ENCODE data around the gene DYRK1A.

The DYRK1A gene

DNA sequence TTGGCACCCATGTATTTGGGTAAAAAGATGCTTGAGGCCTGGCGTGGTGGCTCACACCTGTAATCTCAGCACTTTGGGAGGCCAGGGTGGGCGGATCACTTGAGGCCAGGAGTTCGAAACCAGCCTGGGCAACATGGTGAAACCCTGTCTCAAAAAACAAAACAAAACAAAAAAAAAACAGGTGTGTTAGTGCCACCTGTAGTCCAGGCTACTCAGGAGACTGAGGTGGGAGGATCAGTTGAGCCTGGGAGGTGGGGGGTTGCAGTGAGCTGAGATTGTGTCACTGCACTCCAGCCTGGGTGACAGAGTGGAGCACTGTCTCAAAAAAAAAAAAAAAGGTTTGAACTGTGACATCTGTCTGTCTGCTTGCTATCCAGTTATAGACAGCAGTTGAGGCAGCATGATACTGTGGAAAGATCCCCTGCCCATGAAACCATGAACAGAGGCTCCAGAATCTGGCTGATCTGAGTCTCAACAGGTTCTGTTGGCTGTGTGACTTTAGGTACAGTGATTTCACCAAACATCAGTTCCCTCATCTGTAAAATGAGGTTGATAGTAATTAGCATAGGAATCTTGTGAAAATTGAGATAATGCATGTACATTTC is 5.7 kb downstream of the DYRK1A start:
- H3K4me1 ChIP-seq (ENCODE audit: control insufficient read depth in 1 of 2, insufficient read depth in 2 of 2, low read length in 2 of 2): peaks cover 43 to 59% of the 10 kb centered on the region in 2 donors
- H3K9ac ChIP-seq (ENCODE audit: low read depth in 1 of 2, low read length in 2 of 2): no peak overlapping the region
- no peaks in the 10 kb centered on the region for H3K9me3 ChIP-seq (ENCODE audit: control insufficient read depth in 1 of 2, low read length in 2 of 2)
- H3K36me3 ChIP-seq (ENCODE audit: control insufficient read depth in 1 of 2, insufficient read depth in 2 of 2, low read length in 2 of 2): peaks cover 0 to 3% of the 10 kb centered on the region in 2 donors
- no peak overlapping the region for H3K27ac ChIP-seq (ENCODE audit: low read depth, low read length)
- H3K27me3 ChIP-seq (ENCODE audit: control insufficient read depth in 1 of 2, insufficient read depth in 2 of 2, low read length in 2 of 2): no peaks in the 10 kb centered on the region
- no peak overlapping the region for H3K4me3 ChIP-seq (ENCODE audit: low read depth in 1 of 2, low read length in 2 of 2)

DNA sequence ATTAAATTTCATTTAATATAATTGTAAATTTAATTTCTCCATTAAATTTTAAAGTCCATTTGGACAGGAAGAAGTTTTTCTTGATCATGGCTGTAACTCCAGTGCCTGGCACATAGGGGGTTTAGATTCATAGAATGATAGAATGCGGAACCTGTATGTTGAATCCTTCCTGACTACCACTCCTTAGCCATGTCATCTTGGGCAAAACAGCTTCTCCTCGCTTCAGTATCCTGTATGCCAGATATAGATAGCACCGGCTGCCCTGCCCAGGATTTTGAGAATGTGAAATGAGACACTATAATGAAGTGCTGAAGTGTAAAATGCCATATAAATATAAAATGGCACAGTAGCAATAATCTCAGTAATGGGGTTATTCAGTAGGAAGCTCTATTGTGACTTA is 6.4 kb downstream of the DYRK1A start:
- Histone ChIP-seq H3K9me3 (ENCODE audit: control insufficient read depth in 1 of 2, low read length in 2 of 2) (no peaks in the 10 kb centered on the region), H3K4me3 (ENCODE audit: low read depth in 1 of 2, low read length in 2 of 2) (no peak overlapping the region), H3K36me3 (ENCODE audit: control insufficient read depth in 1 of 2, insufficient read depth in 2 of 2, low read length in 2 of 2) (peaks cover 0 to 3% of the 10 kb centered on the region in 2 donors), H3K4me1 (ENCODE audit: control insufficient read depth in 1 of 2, insufficient read depth in 2 of 2, low read length in 2 of 2) (peaks cover 49 to 63% of the 10 kb centered on the region in 2 donors), H3K9ac (ENCODE audit: low read depth in 1 of 2, low read length in 2 of 2) (no peak overlapping the region), H3K27ac (ENCODE audit: low read depth, low read length) (no peak overlapping the region), H3K27me3 (ENCODE audit: control insufficient read depth in 1 of 2, insufficient read depth in 2 of 2, low read length in 2 of 2) (no peaks in the 10 kb centered on the region)

DNA sequence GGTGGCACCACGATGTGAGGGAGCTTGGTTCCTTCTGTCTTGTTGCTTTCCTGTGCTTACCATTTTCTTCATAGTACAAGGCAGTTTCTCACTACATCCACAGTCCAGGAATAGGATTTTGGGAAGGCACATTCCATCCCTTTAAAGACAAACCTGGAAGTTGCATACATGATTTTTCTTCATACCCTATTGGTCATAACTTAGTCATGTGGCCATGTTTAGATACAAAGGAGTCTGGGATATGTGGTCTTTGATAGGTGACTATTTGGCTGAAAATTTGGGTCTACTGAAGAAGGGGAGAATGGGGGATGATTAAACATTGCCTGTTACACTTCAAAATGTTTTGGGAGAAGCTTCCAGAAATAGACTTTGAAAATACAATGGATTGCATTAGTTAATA is 7.0 kb downstream of the DYRK1A start:
- H3K9me3 ChIP-seq (ENCODE audit: control insufficient read depth in 1 of 2, low read length in 2 of 2): no peaks in the 10 kb centered on the region
- peaks cover 51 to 63% of the 10 kb centered on the region in 2 donors for H3K4me1 ChIP-seq (ENCODE audit: control insufficient read depth in 1 of 2, insufficient read depth in 2 of 2, low read length in 2 of 2)
- H3K27me3 ChIP-seq (ENCODE audit: control insufficient read depth in 1 of 2, insufficient read depth in 2 of 2, low read length in 2 of 2): no peaks in the 10 kb centered on the region
- no peak overlapping the region for H3K9ac ChIP-seq (ENCODE audit: low read depth in 1 of 2, low read length in 2 of 2)
- H3K27ac ChIP-seq (ENCODE audit: low read depth, low read length): no peak overlapping the region
- H3K36me3 ChIP-seq (ENCODE audit: control insufficient read depth in 1 of 2, insufficient read depth in 2 of 2, low read length in 2 of 2): peaks cover 0 to 3% of the 10 kb centered on the region in 2 donors
- no peak overlapping the region for H3K4me3 ChIP-seq (ENCODE audit: low read depth in 1 of 2, low read length in 2 of 2)

DNA sequence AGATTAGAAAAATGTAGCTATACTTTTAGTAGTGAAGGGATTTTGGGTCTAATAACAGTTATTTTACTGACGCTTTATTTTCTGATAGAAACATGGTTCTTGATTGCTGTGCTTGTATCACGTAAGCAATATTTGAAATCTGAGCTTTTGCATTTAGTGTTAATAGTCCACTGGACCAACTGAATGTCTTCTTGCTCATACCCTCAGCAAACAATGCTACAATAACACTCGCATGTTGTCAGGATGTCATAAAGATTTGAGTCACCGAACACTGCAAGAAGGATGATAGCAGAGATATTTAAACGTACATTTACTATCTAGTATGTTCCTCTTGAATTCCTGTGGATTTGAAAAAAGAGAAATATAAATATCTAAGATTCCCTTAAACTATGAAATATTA is 7.5 kb downstream of the DYRK1A start:
- Histone ChIP-seq H3K4me3 (ENCODE audit: low read depth in 1 of 2, low read length in 2 of 2) (no peak overlapping the region), H3K27ac (ENCODE audit: low read depth, low read length) (no peak overlapping the region), H3K36me3 (ENCODE audit: control insufficient read depth in 1 of 2, insufficient read depth in 2 of 2, low read length in 2 of 2) (peaks cover 0 to 3% of the 10 kb centered on the region in 2 donors), H3K9ac (ENCODE audit: low read depth in 1 of 2, low read length in 2 of 2) (no peak overlapping the region), H3K9me3 (ENCODE audit: control insufficient read depth in 1 of 2, low read length in 2 of 2) (no peaks in the 10 kb centered on the region), H3K4me1 (ENCODE audit: control insufficient read depth in 1 of 2, insufficient read depth in 2 of 2, low read length in 2 of 2) (peaks cover 51 to 61% of the 10 kb centered on the region in 2 donors), H3K27me3 (ENCODE audit: control insufficient read depth in 1 of 2, insufficient read depth in 2 of 2, low read length in 2 of 2) (no peaks in the 10 kb centered on the region)

DNA sequence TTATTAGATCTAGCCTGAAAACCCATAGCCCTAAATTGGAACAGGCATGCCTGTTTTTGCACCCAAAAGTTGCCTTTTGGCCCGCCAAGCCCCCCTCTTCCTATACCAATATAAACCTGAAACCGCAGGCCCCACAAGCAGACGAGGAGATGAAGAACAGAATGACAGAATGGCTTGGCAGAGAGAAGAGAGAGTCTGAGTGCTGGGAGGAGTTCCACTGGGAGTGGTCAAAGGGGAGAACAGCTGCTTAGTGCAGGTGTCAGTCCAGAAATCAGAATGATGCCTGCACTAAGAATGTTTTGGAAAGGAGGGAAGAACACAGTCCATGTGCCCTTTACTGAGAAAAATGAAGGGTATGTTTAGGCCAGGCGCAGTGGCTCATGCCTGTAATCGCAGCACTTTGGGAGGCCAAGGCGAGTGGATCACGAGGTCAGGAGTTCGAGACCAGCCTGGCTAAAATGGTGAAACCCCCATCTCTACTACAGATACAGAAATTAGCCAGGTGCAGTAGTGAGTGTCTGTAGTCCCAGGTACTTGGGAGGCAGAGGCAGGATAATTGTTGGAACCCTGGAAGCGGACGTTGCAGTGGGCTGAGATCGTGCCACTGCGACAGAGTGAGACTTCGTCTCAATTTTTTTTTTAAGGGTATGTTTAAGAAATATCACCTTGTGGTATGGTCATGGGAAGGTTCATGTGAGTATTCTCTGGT is 9.4 kb downstream of the DYRK1A start:
- Histone ChIP-seq H3K9me3 (ENCODE audit: control insufficient read depth in 1 of 2, low read length in 2 of 2) (no peaks in the 10 kb centered on the region), H3K9ac (ENCODE audit: low read depth in 1 of 2, low read length in 2 of 2) (no peak overlapping the region), H3K27me3 (ENCODE audit: control insufficient read depth in 1 of 2, insufficient read depth in 2 of 2, low read length in 2 of 2) (no peaks in the 10 kb centered on the region), H3K36me3 (ENCODE audit: control insufficient read depth in 1 of 2, insufficient read depth in 2 of 2, low read length in 2 of 2) (peaks cover 0 to 3% of the 10 kb centered on the region in 2 donors), H3K4me3 (ENCODE audit: low read depth in 1 of 2, low read length in 2 of 2) (no peak overlapping the region), H3K27ac (ENCODE audit: low read depth, low read length) (no peak overlapping the region), H3K4me1 (ENCODE audit: control insufficient read depth in 1 of 2, insufficient read depth in 2 of 2, low read length in 2 of 2) (peaks cover 45 to 47% of the 10 kb centered on the region in 2 donors)

DNA sequence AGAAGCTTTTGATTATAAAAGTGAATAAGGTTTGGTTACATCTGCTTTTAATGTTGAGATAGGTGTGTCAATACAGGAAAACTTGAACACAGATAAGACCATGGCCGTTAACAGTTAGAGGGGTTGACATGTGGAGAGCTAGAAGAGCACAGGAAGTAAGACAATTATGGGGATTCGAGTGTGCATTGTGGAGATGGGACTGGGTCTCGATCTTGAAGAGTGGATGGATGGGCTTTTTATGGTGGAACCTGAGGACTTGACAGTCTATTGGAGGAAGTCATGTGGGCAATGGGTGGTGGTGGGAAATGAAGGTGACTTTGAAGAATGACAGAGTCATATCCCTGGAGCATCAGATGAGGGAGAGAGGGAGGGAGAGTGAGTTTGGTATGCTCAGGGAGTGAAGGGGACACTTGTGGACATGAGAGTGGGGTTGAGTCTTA is 12.1 kb downstream of the DYRK1A start:
- Histone ChIP-seq H3K9ac (ENCODE audit: low read depth in 1 of 2, low read length in 2 of 2) (no peak overlapping the region), H3K9me3 (ENCODE audit: control insufficient read depth in 1 of 2, low read length in 2 of 2) (no peaks in the 10 kb centered on the region), H3K36me3 (ENCODE audit: control insufficient read depth in 1 of 2, insufficient read depth in 2 of 2, low read length in 2 of 2) (peaks cover 0 to 3% of the 10 kb centered on the region in 2 donors), H3K4me3 (ENCODE audit: low read depth in 1 of 2, low read length in 2 of 2) (no peak overlapping the region), H3K27me3 (ENCODE audit: control insufficient read depth in 1 of 2, insufficient read depth in 2 of 2, low read length in 2 of 2) (no peaks in the 10 kb centered on the region), H3K27ac (ENCODE audit: low read depth, low read length) (no peak overlapping the region), H3K4me1 (ENCODE audit: control insufficient read depth in 1 of 2, insufficient read depth in 2 of 2, low read length in 2 of 2) (peaks cover 39% of the 10 kb centered on the region in 2 donors)

DNA sequence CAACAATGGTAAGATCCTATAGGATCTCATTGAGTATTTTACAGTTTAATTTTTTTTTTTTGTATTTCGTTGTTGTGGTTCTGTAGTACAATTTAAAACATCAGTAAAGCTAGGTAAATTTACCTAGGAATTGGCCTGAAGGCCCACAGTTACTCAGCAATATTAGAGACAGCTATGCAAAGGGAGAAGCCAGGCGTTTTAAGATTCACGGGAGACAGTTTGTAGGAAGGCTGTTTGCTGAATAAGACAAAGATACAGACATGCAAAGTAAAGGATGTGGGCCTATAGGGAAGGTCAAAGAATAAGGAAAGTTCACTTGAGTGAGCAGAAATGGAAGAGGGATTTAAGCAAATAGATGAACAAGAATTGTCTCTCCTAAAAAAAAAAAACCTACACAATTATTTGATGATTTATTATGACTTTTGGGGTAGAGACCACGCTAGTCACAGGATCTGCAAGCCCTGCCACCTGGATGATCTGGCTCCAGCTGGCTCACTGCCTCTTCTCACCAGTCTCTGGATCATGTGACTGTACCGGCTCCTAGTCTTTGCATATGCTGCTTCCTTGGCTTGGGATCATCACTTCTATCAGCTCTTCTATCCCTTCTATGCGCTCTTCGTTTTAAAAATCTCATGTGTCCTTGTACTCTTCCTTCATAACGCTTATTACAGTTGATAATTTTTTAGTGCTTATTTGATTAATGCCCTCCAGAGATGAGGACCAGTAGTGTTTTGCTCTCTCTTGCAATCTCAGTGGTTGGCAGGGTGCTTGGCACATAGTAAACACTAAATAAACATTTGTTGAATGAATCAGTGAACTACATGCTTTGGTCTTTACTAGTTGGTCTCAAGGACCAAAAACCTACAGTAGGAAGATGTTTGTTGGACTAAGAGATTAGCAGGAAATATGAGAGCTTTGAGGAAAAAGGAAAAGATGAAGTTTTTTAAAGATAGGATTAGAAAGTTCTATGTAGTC is 14.1 kb downstream of the DYRK1A start:
- no peaks in the 10 kb centered on the region for H3K27me3 ChIP-seq (ENCODE audit: control insufficient read depth in 1 of 2, insufficient read depth in 2 of 2, low read length in 2 of 2)
- H3K9me3 ChIP-seq (ENCODE audit: control insufficient read depth in 1 of 2, low read length in 2 of 2): no peaks in the 10 kb centered on the region
- H3K27ac ChIP-seq (ENCODE audit: low read depth, low read length): no peak overlapping the region
- H3K9ac ChIP-seq (ENCODE audit: low read depth in 1 of 2, low read length in 2 of 2): no peak overlapping the region
- H3K4me3 ChIP-seq (ENCODE audit: low read depth in 1 of 2, low read length in 2 of 2): no peak overlapping the region
- peaks cover 35 to 43% of the 10 kb centered on the region in 2 donors for H3K4me1 ChIP-seq (ENCODE audit: control insufficient read depth in 1 of 2, insufficient read depth in 2 of 2, low read length in 2 of 2)
- peaks cover 0 to 3% of the 10 kb centered on the region in 2 donors for H3K36me3 ChIP-seq (ENCODE audit: control insufficient read depth in 1 of 2, insufficient read depth in 2 of 2, low read length in 2 of 2)

DNA sequence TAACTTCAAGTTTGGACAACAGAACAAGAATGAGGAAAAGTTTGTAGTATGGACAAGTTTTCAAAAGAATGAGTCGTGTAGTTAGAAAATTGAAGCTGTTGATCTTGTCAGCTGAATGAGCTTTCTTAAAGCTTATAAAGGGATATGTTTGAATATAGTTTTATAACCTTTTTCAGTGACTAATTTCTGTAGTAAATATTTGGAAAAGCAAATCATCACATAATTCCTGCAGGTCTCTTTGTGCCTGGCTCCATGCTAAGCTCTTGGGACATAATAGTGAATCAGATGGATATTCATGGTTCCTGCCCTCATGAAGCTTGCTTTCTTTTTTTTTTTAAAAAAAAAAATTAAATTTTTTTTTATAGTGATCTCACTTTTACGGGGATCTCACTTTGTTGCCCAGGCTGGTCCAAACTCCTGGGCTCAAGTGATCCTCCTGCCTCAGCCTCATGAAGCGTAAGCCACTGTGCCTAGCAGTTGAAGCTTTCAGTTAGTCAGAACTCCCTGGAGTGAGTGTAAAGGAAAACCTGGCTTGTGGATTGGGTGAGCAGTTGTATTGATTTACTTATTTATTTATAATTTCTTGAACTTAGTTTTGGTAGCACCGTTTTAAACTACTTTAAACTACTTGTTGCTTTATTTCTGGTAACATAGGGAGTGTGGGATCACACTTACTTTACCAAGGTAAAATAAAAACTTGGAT is 15.5 kb downstream of the DYRK1A start:
- Histone ChIP-seq H3K4me3 (ENCODE audit: low read depth in 1 of 2, low read length in 2 of 2) (no peak overlapping the region), H3K27ac (ENCODE audit: low read depth, low read length) (no peak overlapping the region), H3K9ac (ENCODE audit: low read depth in 1 of 2, low read length in 2 of 2) (no peak overlapping the region), H3K9me3 (ENCODE audit: control insufficient read depth in 1 of 2, low read length in 2 of 2) (no peaks in the 10 kb centered on the region), H3K36me3 (ENCODE audit: control insufficient read depth in 1 of 2, insufficient read depth in 2 of 2, low read length in 2 of 2) (no peaks in the 10 kb centered on the region), H3K27me3 (ENCODE audit: control insufficient read depth in 1 of 2, insufficient read depth in 2 of 2, low read length in 2 of 2) (no peaks in the 10 kb centered on the region), H3K4me1 (ENCODE audit: control insufficient read depth in 1 of 2, insufficient read depth in 2 of 2, low read length in 2 of 2) (peaks cover 33 to 38% of the 10 kb centered on the region in 2 donors)

DNA sequence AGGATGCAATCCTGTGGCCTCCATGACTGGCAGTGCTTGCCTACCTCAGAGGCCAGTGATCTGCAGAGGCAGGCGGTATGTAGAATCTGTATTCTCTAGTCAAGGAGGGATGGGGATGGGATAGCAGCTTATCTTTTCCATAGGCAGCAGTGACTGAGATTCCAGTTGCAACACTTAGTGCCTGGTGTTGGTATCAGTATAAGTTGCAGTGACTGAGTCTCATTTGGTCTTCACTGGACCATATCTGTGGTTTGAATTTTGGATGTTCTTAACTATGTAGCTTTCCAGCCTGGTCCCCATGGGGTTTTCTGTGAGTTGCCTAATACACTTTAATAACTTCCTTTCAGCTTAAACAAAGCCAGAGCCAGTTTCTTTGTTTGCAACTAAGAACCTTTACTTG is 16.5 kb downstream of the DYRK1A start:
- no peaks in the 10 kb centered on the region for H3K27me3 ChIP-seq (ENCODE audit: control insufficient read depth in 1 of 2, insufficient read depth in 2 of 2, low read length in 2 of 2)
- no peaks in the 10 kb centered on the region for H3K36me3 ChIP-seq (ENCODE audit: control insufficient read depth in 1 of 2, insufficient read depth in 2 of 2, low read length in 2 of 2)
- peaks cover 32 to 33% of the 10 kb centered on the region in 2 donors for H3K4me1 ChIP-seq (ENCODE audit: control insufficient read depth in 1 of 2, insufficient read depth in 2 of 2, low read length in 2 of 2)
- no peak overlapping the region for H3K27ac ChIP-seq (ENCODE audit: low read depth, low read length)
- no peak overlapping the region for H3K9ac ChIP-seq (ENCODE audit: low read depth in 1 of 2, low read length in 2 of 2)
- H3K4me3 ChIP-seq (ENCODE audit: low read depth in 1 of 2, low read length in 2 of 2): no peak overlapping the region
- H3K9me3 ChIP-seq (ENCODE audit: control insufficient read depth in 1 of 2, low read length in 2 of 2): no peaks in the 10 kb centered on the region

All from duodenal mucosa (tissue), 2 donors.